NCI-H1436 treated with DMSO at 0.1 percent for 48 hours (cell line): ENCODE data around the gene DLX4.

Experiments used
- DNase-seq: peaks from one replicate; lab custom pipeline; 2025; lab: John Stamatoyannopoulos, UW

DLX4 gene

GRCh38 chr17:49969134-49969759, at the start of gene DLX4:
Gene DLX4, plus strand, starts transcription at chr17:49969190. Its CDS starts 279 bp downstream, at chr17:49969469.
- DNase-seq = no peak

DNA sequence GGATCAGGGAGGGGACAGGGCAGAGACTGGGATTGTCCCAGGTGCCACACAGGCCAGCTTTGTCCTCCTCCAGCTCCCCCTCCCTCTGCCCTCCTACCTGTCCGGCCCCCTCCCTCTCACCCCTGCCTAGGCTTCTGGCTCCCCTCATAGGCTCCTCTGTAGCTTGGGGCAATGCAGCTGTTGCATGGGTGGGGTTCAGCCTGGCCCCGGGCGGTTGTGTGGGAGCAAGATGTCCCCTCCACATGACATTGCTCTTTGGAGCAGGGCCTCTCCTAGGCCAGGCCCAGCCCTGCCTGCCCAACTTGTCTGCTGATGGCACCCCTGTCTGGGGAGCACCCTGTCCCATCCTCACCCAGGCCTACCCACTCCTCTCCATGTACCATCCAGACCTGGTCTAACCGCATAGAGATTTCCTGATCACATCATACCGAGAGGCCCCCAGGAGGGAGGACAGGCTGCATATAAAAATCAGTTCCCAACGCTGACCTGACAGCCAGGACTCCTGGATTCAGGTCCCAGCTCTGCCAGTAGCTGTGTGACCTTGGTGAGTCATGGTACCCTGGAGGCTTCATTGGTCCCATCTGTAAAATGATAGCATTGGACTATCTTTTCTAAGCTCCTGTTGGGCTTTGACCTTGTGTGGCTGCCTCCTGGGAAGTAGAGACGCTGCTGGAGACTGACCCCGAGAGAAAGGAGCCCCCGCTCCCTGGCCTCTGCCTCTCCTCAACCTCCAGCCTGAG, 48.8 kb upstream of the DLX4 start:
- no peak for DNase-seq

DNA sequence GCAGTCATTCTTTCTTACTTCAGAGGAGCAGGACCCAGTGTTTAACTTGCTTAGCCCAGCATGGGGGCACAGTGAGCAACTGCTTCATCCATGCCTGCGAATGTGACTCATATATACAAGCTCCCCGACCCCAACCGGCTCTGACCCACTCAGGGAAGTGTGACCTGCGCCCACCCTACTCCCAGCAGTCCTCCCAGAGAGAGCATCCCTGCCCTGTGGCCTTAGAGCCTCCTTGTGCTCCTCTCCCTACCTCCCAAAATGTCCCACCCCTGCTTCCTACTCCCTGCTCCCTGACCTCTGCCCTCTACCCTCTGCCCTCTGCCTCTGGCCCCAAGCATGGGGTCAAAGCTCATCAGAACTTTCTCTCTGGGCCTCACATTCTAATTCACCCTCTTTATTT, 46.9 kb upstream of the DLX4 start:
- DNase-seq = no peak

GRCh38 chr17:49924116-49924515, 44.9 kb upstream of the DLX4 start:
- no peak for DNase-seq

DNA sequence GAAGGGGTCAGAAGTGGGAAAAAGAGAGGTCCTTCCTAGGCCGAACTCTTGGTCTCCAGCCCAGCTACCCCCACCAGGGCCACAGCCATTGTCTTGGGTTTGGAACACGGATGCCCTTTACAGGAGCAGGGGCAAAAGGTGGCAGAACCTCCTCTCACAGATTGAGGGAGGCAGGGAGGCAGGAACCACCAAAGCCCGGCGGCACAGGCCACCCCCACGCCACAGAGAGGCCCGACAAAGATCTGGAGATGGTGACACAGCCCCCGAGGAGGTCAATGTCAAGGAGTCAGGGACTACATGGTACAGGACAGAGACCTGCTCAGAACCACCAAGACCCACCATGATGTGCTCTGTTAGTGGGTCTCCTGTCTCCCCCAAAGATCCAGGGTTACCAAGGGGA, 44.4 kb upstream of the DLX4 start:
- DNase-seq = no peak

- DNase-seq = no peak
These were observed 43.1 kb upstream of the DLX4 start for GRCh38 chr17:49925921-49926320.

GRCh38 chr17:49926886-49927285, 42.1 kb upstream of the DLX4 start:
- DNase-seq = no peak

DNA sequence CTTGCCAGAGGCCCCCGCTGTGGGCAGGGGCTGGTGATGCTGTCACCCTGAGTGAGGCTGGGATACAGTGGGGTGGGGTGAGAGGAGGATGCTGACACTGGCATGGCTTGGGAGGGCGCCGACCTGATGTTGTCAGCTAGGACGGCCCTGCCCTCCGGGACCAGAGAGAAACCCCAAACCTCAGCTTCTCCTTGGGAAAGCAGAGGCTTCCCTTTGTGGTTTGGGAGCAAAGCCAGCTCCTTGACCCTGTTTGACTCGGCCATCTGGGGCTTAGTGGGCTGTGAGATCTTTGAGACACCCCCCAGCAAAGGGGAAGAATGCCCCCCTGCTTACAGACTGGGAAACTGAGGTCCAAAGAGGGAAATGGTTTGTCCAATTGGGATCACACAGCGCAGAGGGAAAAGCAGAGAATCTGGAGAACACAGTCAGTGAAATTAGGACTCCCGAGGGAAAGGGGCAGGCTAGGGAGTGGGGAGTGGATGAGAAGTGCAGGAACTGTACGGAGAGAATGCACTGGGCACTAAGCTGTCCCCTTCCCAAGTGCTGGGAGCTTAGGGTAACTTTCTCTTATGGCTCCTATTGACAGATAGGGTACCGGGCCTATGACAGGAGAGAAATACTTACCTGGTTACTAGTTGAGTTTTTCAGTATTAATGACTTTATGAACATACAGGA, 40.7 kb upstream of the DLX4 start:
- DNase-seq = no peak

GRCh38 chr17:49928837-49929475, 40.0 kb upstream of the DLX4 start:
- no peak for DNase-seq

GRCh38 chr17:49930880-49931279, 38.1 kb upstream of the DLX4 start:
- no peak for DNase-seq

DNA sequence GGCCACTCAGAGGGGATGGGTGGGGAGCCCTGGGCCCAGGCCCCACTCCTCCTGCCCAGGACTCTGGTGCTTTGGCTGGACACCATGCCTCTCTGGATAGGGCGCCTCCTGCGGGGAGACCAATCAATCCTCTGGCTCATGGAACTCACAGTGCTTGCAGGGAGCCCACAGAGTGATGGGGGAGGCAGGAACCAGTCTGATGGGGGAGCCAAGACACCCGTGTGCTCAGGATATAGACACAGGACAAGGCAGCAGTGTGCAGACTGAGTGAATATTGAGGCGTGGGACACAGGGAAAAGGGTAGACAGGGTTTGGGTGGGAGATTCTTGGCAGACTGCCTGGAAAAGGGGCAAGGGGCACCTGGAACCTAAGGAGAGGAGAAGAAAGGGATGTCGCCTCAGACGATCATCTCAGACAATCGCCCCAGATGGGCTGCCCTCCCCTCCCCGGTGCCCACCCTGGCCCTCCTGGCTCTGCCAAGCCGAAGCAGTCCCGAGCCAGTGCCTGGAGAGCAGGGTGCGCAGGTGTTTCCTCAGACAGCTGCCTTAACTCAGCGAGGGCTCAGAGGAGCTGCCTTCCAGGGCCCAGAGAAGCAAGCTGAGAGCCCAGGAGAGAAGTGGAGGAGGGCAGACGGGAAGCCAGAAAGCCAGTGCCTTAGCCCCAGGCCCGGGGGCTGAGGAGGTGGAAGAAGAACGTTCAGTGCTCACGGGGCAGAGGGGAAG, 37.4 kb upstream of the DLX4 start:
- DNase-seq = no peak

DNA sequence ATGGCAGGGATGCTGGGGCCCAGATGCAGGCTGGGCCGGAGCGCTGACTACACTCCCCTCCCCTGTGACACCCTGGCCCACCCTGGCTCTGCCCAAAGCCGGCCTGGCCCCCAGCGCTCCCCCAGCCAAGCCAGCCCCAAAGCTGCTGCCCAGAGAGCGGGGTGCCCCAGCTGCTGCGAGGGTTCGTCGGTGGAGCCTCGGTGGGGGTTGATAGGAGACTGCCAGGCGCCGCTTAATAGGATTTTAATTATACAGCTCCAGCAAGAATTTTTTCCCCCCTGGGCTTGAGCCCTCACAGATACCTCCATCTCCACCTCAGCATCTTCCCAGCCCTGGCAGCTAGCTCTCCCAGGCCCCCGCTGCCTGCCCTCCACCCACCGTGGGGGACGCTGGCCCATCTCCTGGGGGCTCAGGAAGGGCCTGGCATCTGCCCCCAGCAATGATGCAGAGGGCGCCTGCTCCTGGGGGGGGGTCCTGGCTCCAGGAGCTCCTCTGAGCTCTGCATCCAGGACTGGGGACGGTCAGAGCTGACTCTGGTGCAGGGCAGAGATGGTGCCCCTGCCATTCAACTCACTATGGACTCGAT, 36.8 kb upstream of the DLX4 start:
- no peak for DNase-seq

DNA sequence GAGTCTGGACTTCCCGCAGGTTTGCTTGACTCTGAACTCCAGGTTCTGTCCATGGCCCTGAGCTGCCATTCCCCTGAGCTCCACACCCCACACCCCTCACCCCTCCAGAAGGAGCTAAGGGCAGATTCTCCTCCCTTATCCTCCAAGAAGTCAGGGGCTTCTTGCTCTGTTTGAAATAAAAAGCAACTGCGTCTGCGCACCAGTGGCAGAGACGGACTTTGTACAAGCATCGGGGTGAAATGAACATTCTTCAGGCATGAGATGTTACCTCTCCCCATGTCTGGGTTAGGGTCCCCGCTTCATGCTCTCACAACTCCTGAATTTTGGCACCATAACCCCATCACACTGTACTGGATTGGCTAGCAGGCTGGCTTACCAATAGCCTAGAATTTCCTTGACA, 36.1 kb upstream of the DLX4 start:
- DNase-seq = no peak

DNA sequence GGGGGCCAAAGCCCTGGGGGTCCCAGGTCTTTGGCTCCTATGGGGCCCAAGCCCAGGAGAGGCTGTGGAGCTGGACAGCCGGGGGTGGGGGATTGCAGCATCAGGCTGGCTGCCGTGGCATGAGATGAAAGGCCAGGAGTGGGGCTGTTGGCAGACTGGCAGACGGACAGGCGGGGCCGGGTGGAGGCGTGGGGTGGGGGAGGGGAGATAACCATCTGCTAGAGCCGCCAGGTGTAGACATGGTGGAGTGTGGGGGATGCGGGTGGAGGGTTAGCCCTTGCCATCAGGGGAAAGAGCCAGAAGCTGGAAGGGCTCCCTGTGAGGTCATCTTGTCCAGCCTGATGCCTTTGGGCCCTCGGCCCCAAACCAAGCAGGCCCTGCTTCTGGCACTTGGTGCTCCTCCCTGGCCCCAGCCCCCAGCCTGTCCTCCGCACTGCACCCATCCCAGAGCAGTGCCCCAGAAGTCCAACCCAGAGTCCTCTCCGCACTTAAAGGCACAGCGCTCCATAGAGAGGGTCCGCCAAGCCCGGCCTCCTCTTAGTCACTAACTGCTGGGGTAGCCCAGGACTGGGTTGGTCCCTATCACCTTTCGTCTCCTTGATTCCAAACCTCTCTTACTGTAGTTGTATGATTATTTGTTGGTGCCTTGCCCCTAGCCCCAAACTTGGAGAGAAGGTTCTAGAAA, 33.3 kb upstream of the DLX4 start:
- no peak for DNase-seq

- DNase-seq = no peak
These were observed 32.6 kb upstream of the DLX4 start for GRCh38 chr17:49936386-49936785.

- no peak for DNase-seq
These were observed 29.7 kb upstream of the DLX4 start for GRCh38 chr17:49939318-49939717.

- DNase-seq = no peak
These were observed 27.6 kb upstream of the DLX4 start for GRCh38 chr17:49941427-49941826.

DNA sequence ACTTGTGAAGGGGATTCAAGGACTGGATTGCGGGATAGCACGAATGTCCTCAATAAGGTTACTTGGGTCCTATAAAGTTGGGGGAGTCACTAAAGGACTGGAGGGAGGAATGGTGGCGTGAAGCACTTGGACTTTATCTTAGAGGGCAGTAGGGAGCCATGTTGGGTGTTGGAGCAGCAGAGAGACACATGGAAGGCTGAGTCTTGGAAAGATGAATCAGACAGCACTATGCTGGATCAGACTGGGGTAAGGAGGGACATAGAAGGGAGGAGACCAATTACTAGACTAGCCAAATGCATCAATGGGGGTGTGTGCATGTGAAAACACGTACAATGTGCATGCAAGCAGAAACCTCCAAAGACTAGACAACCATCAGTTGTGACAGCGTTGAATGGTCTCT, 26.0 kb upstream of the DLX4 start:
- no peak for DNase-seq

DNA sequence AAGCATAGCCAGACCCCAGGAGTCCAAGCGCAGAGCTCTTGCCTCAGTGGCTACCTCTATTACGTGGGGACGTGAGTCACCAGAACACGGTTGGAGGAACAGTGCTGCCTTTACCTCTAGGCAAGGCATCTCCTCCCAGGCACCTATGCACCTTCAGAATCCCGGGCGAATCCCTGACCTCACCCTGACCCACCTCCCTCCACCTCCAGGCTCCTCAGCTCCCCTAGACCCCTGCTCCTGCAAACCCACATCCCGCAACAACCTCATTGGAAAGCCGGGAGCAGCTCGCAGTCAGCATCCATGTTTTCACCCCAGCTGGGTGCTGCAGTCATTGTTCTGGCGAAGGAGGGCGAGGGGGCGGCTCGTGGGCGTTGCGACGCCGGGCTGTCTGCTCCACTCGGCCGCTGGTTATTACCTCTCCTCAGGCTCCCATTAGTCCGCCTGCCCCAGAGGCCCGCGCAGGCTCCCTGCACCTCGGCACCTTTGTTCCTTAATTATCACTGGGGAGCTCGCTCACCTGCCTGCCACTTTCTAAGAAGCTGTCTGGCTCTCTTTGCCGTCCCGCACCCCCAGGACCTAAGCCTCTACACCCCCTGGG, 24.6 kb upstream of the DLX4 start:
- DNase-seq = peak; percentile 53

DNA sequence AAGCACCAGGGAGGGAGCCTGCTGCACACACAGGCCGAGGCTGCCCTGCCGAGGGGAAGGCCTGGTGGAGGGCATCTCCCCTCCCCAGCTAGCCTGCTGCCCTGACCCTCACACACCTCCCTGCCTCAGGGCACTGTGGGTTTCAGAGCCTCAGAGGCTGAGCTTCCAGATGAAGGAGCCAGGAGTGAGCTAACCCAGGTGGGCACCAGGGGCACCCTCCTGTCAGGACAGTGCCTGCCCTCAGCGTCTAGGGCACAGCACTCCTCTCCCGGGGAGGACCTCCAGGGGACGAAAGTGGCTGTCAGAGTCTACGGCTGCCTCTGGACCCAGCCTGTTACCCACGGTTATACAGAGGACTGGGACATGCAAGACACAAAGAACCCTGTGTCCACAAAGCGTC, 22.8 kb upstream of the DLX4 start:
- DNase-seq = no peak
